Stromal cell of bone marrow (primary cell): ENCODE measurements around the gene KCNIP3.
"Not testable (repeated sequence)": the region's sequence is repeated elsewhere in the genome, so short reads cannot be mapped to it uniquely, and the experiment has no call there.

Source experiments
- DNase-seq: peaks from one replicate; pipeline ENCODE4 v3.0.0-alpha.2; 2012; ENCODE audit warnings: low read depth

KCNIP3 gene

DNA sequence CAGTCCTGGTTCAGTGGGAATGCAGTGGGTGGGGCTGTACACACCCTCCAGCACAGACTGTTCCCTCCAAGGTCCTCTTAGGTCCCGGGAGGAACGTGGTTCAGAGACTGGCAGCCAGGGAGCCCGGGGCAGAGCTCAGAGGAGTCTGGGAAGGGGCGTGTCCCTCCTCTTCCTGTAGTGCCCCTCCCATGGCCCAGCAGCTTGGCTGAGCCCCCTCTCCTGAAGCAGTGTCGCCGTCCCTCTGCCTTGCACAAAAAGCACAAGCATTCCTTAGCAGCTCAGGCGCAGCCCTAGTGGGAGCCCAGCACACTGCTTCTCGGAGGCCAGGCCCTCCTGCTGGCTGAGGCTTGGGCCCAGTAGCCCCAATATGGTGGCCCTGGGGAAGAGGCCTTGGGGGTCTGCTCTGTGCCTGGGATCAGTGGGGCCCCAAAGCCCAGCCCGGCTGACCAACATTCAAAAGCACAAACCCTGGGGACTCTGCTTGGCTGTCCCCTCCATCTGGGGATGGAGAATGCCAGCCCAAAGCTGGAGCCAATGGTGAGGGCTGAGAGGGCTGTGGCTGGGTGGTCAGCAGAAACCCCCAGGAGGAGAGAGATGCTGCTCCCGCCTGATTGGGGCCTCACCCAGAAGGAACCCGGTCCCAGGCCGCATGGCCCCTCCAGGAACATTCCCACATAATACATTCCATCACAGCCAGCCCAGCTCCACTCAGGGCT is 87.9 kb downstream of the KCNIP3 start:
- DNase-seq = no peak

DNA sequence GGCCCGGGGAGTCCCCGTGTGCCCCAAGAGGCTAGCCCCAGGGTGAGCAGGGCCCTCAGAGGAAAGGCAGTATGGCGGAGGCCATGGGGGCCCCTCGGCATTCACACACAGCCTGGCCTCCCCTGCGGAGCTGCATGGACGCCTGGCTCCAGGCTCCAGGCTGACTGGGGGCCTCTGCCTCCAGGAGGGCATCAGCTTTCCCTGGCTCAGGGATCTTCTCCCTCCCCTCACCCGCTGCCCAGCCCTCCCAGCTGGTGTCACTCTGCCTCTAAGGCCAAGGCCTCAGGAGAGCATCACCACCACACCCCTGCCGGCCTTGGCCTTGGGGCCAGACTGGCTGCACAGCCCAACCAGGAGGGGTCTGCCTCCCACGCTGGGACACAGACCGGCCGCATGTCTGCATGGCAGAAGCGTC is 88.4 kb downstream of the KCNIP3 start:
- no peak for DNase-seq

DNA sequence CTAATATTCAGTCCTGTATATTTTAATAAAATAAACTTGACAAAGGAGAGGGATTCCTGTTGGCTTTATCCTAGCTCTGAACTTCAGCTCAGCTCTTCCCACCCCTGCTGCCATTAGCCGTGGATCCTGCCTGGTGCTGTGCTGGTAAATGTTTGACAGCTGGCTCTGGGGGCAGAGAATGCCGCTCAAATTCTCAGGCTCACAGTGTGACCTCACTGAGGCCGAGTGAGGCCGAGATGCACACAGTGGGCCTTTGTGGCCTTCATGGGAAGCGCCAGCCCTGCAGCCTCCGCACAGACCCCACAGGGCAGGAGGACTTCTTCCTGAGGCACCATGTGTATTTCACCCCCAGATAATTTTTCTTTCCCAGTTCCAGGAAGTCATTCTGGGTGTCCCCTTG is 88.9 kb downstream of the KCNIP3 start:
- DNase-seq = no peak

DNA sequence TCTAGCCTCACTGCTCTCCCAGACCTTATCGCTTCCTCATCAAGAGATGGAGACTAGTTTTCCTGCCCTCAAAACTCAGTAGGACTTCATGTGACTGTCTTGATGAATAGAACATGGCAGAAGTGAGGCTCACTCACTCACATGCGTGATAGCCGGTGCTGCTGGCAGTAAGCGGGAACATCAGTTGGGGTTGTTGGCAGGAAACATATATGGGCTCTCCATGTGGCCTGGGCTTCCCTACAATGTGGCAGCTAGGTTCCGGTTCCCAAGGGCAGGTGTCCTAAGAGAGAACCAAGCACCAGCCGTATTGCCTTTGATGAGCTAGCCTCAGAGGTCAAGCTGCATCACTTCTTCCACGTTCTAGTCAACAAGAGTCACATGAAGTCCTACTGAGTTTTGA is 90.2 kb downstream of the KCNIP3 start:
- no peak for DNase-seq

DNA sequence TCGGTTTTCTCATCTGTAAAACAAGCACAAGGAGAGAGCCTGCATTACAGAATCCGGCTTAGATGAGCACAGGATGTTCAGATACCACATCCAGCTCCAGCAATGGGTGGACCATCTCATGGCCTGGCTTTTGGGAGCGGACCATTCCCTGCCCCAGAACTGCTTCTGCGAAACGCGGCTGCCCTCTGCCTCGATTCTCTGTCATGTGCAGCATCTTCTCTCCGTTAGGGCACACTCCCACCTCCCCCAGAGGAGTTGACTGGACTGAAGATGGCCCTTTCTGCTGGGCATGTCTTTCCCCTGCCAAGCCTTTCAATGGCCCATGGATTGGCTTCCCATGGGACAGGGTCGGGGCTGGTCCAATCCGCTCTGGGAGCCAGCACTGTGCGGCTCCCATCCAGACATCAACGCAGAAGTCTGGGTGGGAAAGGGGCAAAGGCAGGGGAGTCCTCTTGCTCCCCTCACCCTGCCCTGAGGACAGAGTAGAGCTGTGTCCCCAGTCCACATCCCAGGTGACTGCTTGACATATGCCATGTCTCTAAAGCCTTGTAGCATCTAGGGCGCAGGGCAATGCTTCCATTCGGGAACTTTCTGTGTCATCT is 91.0 kb downstream of the KCNIP3 start:
- DNase-seq = no peak

DNA sequence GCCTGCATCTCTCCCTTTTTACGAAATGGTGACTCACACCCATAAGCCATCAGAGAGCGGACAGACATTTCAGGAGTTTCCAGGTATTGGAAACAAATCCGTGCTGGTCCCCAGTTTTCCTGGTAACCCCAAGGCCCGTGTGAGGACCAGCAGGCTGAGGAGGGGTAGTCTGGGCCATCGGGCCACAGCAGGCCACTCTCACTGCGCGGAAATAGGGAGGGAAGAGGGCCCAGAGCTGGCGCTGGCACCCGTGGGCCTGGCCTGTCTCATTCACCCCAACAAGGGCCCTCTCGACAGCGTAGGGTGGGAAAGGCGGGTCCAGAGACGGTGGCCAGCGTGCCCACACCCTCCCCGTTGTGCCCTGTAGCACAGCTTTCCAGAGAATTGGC is 91.7 kb downstream of the KCNIP3 start:
- no peak for DNase-seq

DNA sequence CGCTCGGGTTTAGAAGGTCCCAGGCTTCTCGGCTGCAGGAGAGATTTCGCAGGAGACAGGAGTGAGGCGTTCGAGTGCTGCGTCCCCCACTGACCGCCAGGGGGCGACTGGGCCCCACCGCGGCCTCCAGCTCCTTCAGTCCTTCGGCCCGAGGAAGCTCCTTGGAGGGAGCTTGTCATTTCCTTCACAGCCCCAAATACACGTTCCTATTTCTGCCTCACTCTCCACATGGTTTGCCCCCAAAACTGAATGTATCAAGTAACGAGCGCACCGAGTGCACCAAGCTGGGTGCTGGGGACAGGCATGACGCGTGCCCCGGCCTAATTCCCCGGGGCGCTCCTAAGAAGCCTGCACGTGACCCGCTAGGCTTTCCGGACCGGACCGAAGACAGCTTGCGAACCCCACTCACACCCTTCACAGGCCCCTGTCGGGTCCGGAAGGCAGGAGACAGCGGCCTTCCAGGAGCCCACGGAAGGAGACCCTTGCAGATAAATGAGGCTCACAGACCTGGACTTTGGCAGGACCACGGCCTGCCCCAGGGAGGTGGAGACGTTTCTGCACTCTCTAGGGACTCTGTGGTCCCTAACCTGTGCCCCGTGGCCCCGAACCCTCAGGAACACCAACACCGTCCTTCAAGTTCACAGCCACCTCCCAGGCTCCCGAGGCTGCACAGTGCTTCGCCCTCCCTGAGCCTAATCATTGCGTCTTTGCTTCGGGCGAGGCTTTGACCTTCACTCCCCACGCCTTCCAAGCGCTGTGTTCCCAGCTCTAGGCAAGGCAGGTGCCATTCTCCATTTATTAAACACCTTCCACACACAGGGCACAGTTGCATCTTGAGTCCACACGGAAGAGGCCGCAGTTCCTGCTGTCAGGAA is 92.3 kb downstream of the KCNIP3 start:
- peak; percentile 28 for DNase-seq

DNA sequence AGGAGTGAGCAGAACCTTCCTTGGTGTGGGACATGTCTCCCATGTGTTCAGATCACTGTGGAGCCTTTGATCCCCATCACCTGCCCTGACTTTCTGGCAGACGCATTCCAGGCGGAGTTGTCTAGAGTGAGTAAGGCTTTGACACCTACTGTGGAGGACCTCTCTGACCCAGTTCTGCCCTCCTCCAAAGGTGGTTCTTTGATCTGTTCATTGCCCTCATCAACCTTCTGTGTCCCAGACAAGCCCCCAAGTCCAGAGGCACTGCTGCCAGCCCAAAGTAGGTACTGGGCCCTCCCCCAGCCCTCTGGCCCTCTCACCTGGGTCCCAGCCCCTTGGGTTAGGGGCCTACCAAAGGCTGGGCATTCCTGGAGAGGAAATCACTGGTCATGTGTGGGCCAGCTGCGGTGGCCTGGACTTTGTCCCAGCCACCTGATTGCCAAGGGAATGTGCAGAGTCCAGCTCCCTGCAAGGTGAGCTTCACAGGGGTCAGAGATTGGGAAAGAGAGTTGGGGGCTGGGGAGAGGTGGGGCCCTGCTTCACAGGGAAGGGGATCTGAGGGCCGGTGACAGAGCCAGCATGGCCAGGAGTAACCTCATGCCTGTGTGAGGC is 93.2 kb downstream of the KCNIP3 start:
- no peak for DNase-seq

DNA sequence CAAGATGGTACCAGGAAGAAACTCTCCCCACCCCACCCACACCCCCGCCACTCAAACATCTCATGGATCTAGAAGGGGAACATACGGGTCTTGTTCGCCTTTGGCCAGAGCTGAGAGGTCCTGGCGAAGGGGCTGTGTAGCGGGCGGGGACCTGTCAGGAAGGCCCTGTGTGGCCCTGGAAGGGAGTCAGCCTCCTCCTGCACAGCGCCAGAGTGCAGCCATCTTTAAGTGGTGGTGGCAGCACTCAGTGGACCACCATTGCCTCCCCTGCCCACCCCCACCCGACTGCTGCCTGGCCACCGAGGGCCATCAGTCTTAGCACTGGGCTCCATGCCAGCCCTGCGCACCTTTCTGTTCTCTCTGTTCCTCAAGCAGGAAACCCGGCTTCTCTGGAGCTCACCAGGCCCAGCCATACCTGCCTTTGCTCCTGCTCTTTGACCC is 93.8 kb downstream of the KCNIP3 start:
- no peak for DNase-seq

DNA sequence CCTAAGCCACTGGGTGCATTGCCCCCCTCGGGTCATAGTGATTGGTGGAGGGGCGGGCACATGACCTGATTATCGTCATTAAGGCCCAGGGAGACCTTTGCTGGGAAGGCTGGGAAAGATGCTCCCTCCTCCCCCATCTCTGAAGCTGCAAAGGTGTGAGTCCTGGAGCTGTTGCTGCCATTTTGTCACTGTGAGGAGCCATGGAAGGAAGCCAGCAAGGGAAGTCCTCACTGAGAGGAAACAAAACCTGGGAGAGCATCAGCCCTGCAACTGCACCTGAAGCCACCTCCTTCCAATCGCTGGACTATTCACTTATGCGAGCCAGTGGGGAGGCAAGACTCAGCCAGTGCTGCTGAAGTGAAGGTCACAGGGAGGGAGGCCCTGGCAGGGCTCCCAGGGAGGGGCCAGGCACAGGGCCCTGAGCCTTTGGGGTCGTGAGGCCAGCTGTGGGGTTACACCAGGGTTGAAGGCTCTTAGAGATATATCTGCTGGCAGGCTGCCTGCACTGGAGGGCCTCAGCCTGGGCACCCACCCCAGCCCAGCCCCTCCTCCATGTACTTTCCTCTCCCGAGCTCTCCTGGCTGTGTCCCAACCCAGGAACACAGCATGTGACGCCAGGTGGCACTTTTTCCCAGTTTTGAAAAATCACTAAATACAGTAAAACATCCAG is 94.6 kb downstream of the KCNIP3 start:
- no peak for DNase-seq

DNA sequence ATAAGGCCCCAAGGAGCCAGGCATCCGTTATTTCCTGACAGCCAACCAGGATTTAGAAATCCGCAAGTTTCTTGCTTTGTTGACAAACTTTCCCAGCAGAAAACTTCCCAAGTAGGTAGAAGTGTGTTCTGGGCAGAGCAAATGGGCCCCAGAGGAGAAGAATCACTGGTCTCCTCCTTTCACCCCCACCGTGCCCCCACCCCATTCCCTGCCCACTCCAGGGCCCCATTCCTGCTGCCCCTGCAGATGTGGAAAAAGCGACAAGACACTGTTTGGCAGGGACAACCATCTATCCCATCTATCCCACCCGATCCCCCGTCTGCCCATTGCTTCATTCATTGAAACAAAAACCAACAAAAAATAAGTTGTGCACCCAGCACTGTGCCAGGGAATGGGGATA is 95.2 kb downstream of the KCNIP3 start:
- no peak for DNase-seq

DNA sequence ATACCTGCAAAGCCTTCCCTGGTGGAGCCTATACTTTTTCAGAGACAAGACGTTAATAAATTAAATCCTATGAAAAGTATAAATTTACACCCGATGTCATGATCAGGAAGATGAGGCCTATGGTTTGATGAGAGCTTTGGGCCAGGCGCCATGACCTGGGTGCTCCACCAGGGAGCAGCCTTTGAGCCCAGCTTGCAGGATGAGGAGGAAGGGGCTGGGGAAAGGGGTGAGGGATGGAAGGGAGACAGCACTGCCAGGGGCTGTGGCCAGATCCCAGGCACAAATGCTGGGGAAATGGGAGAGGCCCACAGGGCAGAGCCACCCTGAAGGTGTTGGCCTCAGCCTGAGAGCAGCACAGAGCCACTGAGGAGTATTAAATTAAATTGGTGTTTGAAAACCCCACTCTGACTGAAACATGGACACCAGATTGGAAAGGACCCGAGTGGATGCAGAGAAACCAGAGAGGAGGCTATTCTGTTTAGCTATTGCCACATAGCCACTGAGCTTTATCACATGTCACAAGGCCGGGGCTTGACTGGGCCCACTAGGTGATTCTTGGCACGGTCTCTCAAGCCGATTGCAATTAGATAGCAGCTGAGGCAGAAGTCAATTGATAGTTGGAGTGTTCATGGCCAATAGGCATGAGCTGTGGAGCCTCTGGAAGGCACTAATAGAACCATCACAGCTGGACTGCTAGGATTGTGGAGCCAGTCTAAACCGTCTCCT is 95.7 kb downstream of the KCNIP3 start:
- DNase-seq = no peak

DNA sequence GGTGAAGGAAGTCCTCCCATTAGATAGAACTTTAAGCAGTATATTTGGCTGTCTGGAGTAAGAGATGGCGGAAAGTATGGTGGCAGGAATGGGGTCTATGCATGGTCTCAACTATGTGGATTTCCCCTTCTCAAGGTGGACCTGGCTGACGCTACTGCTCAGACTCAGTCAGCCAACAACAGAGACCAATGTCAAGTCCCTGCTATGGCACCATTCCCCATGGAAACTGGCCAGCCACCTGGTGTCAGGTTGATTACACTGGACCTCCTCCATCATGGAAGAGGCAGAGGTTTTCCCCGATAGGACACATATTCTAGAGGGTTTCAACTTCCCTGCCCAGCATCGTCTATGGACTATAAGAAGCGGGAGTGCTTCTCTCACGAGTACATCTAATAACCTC is 96.8 kb downstream of the KCNIP3 start:
- no peak for DNase-seq

DNA sequence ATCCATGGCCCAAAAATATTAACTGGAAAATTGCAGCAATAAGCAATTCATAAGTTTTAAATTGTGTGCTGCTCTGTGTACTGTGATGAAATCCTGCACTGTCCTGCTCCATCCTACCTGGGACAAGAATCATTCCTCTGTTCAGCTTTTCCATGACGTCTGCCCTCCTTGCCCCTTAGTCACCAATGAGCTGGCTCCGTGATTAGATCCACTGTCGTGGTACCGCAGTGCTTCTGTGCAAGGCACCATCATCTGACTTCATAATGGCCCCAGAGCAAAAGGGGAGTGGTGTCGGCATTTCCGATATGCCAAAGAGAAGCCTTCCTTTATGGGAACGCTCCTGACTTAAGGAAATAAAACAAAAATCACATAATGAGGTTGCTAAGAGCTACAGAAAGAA is 101.9 kb downstream of the KCNIP3 start:
- DNase-seq = no peak

DNA sequence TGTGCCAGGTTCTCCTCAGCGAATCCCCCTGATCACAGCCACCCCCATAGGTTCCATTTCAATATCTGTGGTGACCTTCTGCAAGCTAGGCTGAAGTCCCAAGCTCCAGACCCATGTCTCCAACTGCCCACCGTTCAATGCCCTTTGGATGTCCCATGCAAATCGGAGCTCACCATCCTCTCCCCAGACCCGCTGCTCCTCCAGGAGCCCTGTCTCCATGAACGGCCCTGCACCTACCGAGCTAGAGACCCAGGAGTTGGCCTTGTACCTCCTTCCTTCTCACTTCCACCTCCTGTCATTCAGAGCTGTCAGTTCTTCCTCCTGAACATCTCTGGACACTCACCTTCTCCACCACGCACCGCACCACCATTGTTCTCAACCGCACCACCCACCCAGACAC is 104.3 kb downstream of the KCNIP3 start:
- no peak for DNase-seq

DNA sequence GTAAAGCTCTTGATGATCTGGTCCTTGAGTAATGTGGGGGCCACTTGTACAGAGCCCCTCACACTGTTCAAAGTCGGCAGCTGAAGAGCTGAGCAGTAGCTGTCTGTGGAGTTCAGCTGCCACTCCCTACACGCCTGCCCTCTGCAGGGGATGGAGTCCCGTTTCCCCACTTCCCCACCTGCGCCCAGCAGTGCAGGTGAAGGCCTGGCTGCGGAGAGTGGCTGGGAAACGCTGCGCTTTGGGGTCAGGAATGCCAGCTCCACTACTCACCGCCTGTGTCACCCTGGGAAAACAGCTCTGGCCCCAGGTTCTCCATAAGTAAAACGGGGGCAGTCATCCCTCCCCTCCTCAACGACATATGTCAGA is 104.8 kb downstream of the KCNIP3 start:
- DNase-seq = not testable (repeated sequence)

DNA sequence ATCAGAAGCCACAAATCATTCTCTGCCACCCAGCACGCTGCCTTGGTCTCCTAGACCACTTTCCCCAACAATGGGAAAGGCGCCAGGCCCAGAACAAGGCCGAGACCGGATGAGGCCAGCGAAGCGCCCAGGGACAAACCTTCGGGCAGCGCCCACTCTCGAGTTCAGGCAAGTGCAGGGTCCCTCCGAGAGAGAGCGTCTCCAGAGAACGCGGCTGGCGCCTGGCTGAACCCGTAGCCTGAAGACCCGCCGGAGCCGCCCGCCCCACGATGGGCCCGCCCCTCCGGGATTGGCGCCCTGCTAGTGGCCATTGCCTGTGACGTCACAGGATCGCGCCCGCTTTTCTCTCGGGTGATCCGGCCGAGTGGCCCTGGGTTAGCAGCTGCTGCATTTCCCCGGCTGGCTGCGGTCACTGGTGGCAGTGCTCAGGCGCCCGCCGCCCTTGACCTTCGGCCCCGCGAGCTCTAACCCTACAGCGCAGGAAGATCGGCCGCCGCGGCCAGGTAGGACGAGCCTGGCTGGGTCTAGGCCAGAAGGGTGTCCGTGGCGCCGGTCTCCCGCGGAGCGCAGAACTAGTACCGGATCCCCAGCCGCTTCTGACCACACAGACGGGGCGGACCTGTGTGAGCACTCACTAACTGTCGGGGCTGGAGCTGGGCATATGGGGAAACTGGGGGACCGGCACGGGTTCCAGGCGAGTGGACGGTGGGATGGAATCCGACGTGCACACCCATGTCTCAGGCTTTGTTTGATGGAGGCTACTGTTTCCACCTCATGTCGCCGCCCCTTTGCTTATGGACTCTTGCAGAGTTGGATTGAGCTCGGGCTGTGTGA is 105.4 kb downstream of the KCNIP3 start, which contains the start of gene FAHD2A:
Gene FAHD2A, plus strand, starts transcription at position 339 of the 834 bp plus-strand sequence. CDS start 2,851 bp downstream, outside the sequence.
- DNase-seq = peak; percentile 80

DNA sequence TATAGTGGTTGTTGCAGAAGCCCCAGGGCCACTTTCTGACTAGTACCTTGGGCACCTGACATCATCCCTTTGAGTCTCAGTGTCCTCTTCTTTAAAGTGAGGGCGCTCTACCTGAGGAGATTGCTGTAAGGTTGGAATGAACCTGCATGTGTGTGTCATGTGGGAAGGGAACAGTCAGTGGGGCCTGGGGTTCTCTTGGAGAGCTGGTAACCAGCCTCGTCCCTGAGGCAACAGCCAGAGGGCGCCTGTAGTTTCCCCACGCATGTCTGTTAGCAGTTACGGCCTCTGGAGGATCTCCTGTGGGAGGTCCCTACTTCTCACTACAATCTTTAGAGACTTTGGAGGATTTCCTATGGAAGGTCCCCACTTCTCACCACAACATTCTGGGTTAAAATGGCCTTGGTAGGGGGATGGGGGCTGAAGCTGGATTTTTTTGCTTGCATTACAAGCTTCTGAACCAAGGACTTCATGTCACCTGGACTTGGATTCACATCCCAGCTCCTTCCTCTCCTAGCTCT is 106.1 kb downstream of the KCNIP3 start:
- peak; percentile 27 for DNase-seq

DNA sequence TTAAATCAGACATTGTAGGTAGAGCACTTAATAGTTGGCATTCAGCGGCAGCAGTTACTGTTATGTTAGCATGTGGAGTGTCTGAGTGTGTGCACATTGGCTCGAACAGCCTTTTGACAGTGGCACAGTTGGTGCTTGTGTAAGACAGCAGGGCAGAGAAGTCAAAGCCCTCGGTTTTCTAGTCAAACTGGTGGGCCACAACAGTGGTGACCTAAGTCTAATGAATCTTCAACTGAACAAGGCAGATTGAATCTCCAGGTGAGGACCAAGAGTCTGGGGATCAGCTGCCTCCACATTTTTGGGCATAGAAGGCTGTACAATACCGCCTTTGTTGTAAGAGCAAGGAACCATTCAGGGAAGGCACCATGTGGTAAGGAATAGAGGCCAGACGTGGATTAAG is 106.7 kb downstream of the KCNIP3 start:
- not testable (repeated sequence) for DNase-seq

DNA sequence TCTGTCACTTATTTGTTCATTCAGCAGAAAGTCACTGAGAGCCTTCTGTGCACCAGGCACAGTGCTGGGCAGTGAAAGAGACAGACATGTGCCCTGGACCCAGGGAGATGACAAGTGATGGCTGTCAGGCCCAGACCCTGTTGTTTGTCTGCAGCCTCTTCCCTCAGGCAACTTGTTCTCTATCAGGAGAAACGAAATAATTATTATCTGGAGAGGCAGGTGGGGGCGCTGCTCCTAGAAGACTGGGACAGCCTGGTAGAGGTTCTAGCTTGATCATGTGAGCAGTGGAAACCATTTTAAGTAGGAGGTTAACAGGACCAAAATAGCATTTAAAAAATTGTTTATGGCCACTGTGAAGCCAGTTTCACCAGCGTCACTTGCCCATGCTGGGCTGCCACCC is 107.5 kb downstream of the KCNIP3 start:
- not testable (repeated sequence) for DNase-seq
